ENCODE measurements around the gene MED12L. TPM values are rescaled to one million over a fixed set of nuclear protein-coding genes. Genes with fewer than 3 reads are reported as not detected.

The MED12L gene
- total and polyA plus RNA-seq, 8 donors = 0.08 to 0.88 (median 0.45) TPM

DNA sequence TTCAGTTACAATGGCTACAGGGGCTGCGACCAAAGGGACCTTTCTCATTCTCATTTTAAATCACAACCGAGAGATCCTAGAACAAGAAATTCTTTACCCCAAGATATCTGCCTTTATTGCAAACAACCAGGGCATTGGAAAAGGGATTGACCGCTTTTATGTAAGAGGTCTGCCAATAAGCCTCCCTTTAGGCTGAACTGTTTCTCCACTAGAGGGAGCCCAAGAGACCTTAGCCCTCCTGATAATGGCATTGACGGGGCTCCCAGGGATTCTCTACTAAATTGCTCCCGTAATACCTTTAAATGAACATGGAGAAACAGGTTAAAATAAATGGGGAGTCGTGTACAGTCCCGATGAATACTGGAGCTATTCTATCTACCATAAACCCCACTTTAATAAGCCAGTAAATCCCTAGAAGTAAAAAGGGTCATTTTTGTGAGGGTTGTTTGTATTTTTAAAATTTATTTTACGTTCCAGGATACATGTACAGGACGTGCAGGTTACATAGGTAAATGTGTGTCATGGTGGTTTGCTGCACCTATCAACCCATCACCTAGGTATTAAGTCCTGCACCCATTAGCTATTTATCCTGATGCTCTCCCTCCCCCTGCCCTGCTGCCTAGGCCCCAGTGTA lies 382.9 kb downstream of the MED12L start:
- DNase-seq (peak in 3 of 6 donors; percentile 39 to 54 (median 47)), FAIRE-seq (no peak), ATAC-seq (peak; percentile 90 to 98 (median 94))
- Histone ChIP-seq H3K9me3 (no peaks in the 10 kb centered on the region), H3K4me3 (no peak overlapping the region), H3K36me3 (no peaks in the 10 kb centered on the region), H3K27ac (no peak overlapping the region), H3K27me3 (no peaks in the 10 kb centered on the region), H3K4me1 (no peaks in the 10 kb centered on the region)
- intact Hi-C loops (cut with DNase I) = no loop called here
- WGBS, 2 donors = 29 to 35% methylated on average over 9 of the region's 9 CpGs
- TF ChIP-seq, protein P1, sequence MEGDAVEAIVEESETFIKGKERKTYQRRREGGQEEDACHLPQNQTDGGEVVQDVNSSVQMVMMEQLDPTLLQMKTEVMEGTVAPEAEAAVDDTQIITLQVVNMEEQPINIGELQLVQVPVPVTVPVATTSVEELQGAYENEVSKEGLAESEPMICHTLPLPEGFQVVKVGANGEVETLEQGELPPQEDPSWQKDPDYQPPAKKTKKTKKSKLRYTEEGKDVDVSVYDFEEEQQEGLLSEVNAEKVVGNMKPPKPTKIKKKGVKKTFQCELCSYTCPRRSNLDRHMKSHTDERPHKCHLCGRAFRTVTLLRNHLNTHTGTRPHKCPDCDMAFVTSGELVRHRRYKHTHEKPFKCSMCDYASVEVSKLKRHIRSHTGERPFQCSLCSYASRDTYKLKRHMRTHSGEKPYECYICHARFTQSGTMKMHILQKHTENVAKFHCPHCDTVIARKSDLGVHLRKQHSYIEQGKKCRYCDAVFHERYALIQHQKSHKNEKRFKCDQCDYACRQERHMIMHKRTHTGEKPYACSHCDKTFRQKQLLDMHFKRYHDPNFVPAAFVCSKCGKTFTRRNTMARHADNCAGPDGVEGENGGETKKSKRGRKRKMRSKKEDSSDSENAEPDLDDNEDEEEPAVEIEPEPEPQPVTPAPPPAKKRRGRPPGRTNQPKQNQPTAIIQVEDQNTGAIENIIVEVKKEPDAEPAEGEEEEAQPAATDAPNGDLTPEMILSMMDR (IDR thresholded peaks at IDR 0.05) = peak; percentile 76 to 90 (median 85)

DNA sequence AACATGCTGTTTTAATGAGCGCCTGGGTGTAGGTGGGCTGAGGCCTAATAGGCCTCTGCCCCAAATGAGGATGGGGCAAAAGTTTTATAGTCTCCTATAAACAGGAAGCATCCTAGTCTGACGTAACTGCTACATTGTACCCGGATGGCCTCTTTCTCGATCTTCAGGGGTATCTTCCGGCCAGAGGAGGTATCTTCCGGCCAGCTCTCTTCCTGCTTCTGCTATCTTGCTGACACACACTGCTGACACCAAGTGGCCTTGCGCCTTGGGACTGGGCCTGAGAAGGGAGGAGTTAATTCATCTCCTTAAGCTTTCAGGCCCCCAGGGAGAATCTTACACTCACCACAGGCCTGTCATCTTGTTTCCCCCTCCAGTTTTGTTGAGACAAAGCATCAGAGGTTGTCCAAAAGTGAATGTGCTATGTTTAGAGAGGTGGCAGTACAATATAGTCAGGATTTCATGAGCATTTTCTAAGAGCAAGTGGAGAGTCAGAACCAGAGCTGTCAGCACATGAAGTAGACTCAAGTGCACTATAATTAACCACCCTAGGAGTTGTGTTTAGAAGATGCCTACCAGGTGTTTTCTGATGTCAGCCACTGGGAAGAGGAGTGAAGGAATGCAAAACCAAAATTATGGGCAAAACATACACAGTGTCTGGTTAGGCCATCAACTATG lies 391.0 kb downstream of the MED12L start:
- ATAC-seq (no peak), FAIRE-seq (no peak), DNase-seq (no peak)
- WGBS, 2 donors = 90 to 97% methylated on average over 7 of the region's 7 CpGs
- Histone ChIP-seq H3K9me3 (no peaks in the 10 kb centered on the region), H3K36me3 (no peaks in the 10 kb centered on the region), H3K4me3 (no peak overlapping the region), H3K27ac (no peak overlapping the region), H3K27me3 (no peaks in the 10 kb centered on the region), H3K4me1 (no peaks in the 10 kb centered on the region)
- TF ChIP-seq, protein P1 (IDR thresholded peaks at IDR 0.05) = no peak
- intact Hi-C loops (cut with DNase I) = no loop called here

DNA sequence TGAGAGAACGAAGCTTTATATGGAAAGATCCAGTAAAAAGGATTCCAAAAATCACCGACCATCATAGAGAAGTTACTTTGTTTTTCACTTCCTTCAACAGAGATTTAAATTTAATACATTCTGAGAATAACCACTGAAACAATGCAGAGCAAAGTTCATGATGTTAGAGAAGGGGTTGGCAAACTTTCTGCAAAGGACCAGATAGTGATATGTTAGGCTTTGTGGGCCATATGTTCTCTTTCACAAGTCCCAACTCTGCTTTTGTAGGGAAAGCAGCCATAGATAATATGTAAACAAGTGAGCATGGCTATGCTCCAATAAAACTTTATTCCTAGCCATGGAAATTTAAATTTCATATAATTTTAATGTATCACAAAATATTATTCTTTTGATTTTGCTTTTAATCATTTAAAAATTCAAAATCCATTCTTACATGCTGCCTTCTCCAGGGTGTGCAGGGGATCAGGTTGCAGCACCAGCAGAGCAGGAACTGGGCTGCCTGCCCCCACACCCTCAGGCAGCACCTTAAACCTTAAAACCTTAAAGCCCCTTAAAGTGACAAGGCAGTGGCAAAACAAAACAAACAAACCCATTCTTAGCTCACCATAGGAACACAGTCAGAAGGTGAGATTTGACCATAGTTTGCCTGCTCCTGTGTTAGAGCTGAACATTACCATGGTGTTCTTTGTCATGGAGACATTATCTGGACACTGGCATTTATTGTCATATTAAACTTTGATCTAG lies 392.3 kb downstream of the MED12L start:
- Histone ChIP-seq H3K27ac (no peak overlapping the region), H3K27me3 (no peaks in the 10 kb centered on the region), H3K4me1 (no peaks in the 10 kb centered on the region), H3K36me3 (no peaks in the 10 kb centered on the region), H3K9me3 (no peaks in the 10 kb centered on the region), H3K4me3 (no peak overlapping the region)
- intact Hi-C loops (cut with DNase I) = no loop called here
- 91 to 92% methylated on average over 2 of the region's 2 CpGs for WGBS, 2 donors
- ATAC-seq (no peak), DNase-seq (no peak), FAIRE-seq (no peak)
- TF ChIP-seq, protein P1 (IDR thresholded peaks at IDR 0.05) = no peak

DNA sequence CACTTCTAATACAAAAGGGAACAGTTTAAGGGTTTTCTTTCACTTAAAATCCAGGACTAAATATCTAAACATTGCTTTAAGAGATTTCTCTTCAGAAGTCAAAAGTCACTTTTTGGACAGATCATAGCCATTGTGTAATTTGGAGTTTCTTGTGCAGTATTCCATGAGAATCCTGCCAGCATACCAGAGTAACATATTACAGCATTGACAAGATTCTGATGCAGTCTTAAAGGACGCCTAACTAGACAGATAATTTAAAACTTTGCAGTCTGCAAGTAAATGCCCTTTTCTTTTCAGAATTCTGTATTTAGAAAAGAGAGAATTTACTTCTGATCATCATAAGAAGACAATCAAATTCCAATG lies 392.9 kb downstream of the MED12L start:
- no peak for DNase-seq
- intact Hi-C loops (cut with DNase I) = no loop called here
- Histone ChIP-seq H3K36me3 (no peaks in the 10 kb centered on the region), H3K27ac (no peak overlapping the region), H3K27me3 (no peaks in the 10 kb centered on the region), H3K9me3 (no peaks in the 10 kb centered on the region), H3K4me3 (no peak overlapping the region), H3K4me1 (no peaks in the 10 kb centered on the region)
- no peak for ATAC-seq
- 57 to 65% methylated on average over 1 of the region's 1 CpG for WGBS, 2 donors
- FAIRE-seq = no peak
- TF ChIP-seq, protein P1 (IDR thresholded peaks at IDR 0.05) = no peak
